RWPE1 (cell line): ENCODE measurements around the gene LACC1.

Experiments
- CTCF ChIA-PET: fragments of 350-600 bp; sonication (Branson Sonifier 250); formaldehyde crosslinking; extraction: SDS; loops from one replicate; lab custom pipeline; 2021; lab: Yijun Ruan, JAX
- POLR2A ChIA-PET: fragments of 400-600 bp; formaldehyde crosslinking; extraction: SDS; loops from one replicate; lab custom pipeline; 2020; ENCODE audit warnings: antibody characterized with exemption; ENCODE audit not compliant: low non-redundant PET; lab: Yijun Ruan, JAX
- DNase-seq: peaks from one replicate; pipeline ENCODE4 v3.0.0; 2012; ENCODE audit warnings: low spot score
- H3K27ac ChIP-seq: fragments of 450-650 bp; 2 replicates; pipeline ENCODE4 v1.5.1; 2017
- CTCF ChIP-seq: fragments of 450-650 bp; conservative IDR thresholded peaks from 2 replicates; pipeline ENCODE4 v1.5.1; 2017; ENCODE audit warnings: low read depth, mild to moderate bottlenecking

Gene LACC1

GRCh38 chr13:43911871-43912270 lies 32.2 kb downstream of the LACC1 start:
- H3K27ac ChIP-seq: no peak overlapping the region
- TF ChIP-seq CTCF: no peak
- ChIA-PET CTCF (no interaction called here), POLR2A (no interaction called here)
- DNase-seq: no peak

- no peak for TF ChIP-seq CTCF
- ChIA-PET POLR2A (no interaction called here), CTCF (no interaction called here)
- no peak overlapping the region for H3K27ac ChIP-seq
- no peak for DNase-seq
These were observed 35.7 kb downstream of the LACC1 start for GRCh38 chr13:43915451-43915850.

- H3K27ac ChIP-seq: no peak overlapping the region
- no peak for DNase-seq
- POLR2A ChIA-PET: no interaction called here
- TF ChIP-seq CTCF: no peak
- CTCF ChIA-PET: interaction anchor here (0.7 kb wide), 1 partner anchor 525 kb away, joined by 4 read pairs; no protein-coding TSS in a partner anchor
These were observed 37.1 kb downstream of the LACC1 start for GRCh38 chr13:43916828-43917227.

- CTCF ChIA-PET: interaction anchor here (0.6 to 0.9 kb wide), 2 partner anchors 10 to 13 kb away, joined by 4 read pairs; no protein-coding TSS in a partner anchor
- POLR2A ChIA-PET: interaction anchor here (0.5 kb wide), 1 partner anchor 524 kb away, joined by 4 read pairs; no protein-coding TSS in a partner anchor
- no peak overlapping the region for H3K27ac ChIP-seq
- DNase-seq: no peak
- TF ChIP-seq CTCF: no peak
These were observed 38.9 kb downstream of the LACC1 start for GRCh38 chr13:43918636-43919035.

- no peak for TF ChIP-seq CTCF
- DNase-seq: no peak
- POLR2A ChIA-PET: no interaction called here
- H3K27ac ChIP-seq: no peak overlapping the region
- CTCF ChIA-PET: interaction anchor here (0.6 kb wide), 1 partner anchor 519 kb away, joined by 4 read pairs; no protein-coding TSS in a partner anchor
These were observed 41.4 kb downstream of the LACC1 start for GRCh38 chr13:43920965-43921674.

GRCh38 chr13:43924549-43925245 lies 45.0 kb downstream of the LACC1 start:
- TF ChIP-seq CTCF: no peak
- no peak for DNase-seq
- CTCF ChIA-PET: no interaction called here
- H3K27ac ChIP-seq: no peak overlapping the region
- POLR2A ChIA-PET: no interaction called here
